ENCODE data around the gene MFRP.
A peak's percentile ranks its signal among the peaks of the same experiment; 100 is the strongest.

The MFRP gene

GRCh38 chr11:119362741-119363080 is 16.2 kb upstream of the MFRP start:
- no peak overlapping the region for H3K4me3 ChIP-seq (ENCODE audit: low read length)
- peaks cover 54% of the 10 kb centered on the region for H3K27me3 ChIP-seq (ENCODE audit: insufficient read depth, low read length)
- no peak overlapping the region for H3K27ac ChIP-seq (ENCODE audit: low read length)
- peaks cover 16% of the 10 kb centered on the region for H3K4me1 ChIP-seq (ENCODE audit: insufficient read depth, low read length)
- H3K9me3 ChIP-seq (ENCODE audit: insufficient read depth, low read depth, low read length): no peaks in the 10 kb centered on the region
- no peak overlapping the region for H3K9ac ChIP-seq (ENCODE audit: low read depth, low read length)
- H3K36me3 ChIP-seq (ENCODE audit: insufficient read depth, low read depth, low read length): peaks cover 15% of the 10 kb centered on the region; the same call in 1 of the 2 replicates

- no peak overlapping the region for H3K9ac ChIP-seq (ENCODE audit: low read depth, low read length)
- peaks cover 16% of the 10 kb centered on the region for H3K4me1 ChIP-seq (ENCODE audit: insufficient read depth, low read length)
- no peak overlapping the region; the same call in 1 of the 2 replicates for H3K4me3 ChIP-seq (ENCODE audit: low read length)
These were observed 15.6 kb upstream of the MFRP start for GRCh38 chr11:119361941-119362725.

GRCh38 chr11:119361056-119361787 is 14.7 kb upstream of the MFRP start:
- H3K4me3 ChIP-seq (ENCODE audit: low read length): peak overlapping the region; percentile 43; the same call in 1 of the 2 replicates
- no peaks in the 10 kb centered on the region for H3K9me3 ChIP-seq (ENCODE audit: insufficient read depth, low read depth, low read length)
- H3K36me3 ChIP-seq (ENCODE audit: insufficient read depth, low read depth, low read length): peaks cover 19% of the 10 kb centered on the region; the same call in 1 of the 2 replicates
- H3K27me3 ChIP-seq (ENCODE audit: insufficient read depth, low read length): peaks cover 49% of the 10 kb centered on the region
- H3K9ac ChIP-seq (ENCODE audit: low read depth, low read length): no peak overlapping the region
- no peak overlapping the region for H3K27ac ChIP-seq (ENCODE audit: low read length)
- peaks cover 16% of the 10 kb centered on the region for H3K4me1 ChIP-seq (ENCODE audit: insufficient read depth, low read length)

More at GRCh38 chr11:119361941-119362725, 15.6 kb upstream of the MFRP start:
- no peaks in the 10 kb centered on the region for H3K9me3 ChIP-seq (ENCODE audit: insufficient read depth, low read depth, low read length)
- H3K27ac ChIP-seq (ENCODE audit: low read length): no peak overlapping the region
- peaks cover 19% of the 10 kb centered on the region; the same call in 1 of the 2 replicates for H3K36me3 ChIP-seq (ENCODE audit: insufficient read depth, low read depth, low read length)
- H3K27me3 ChIP-seq (ENCODE audit: insufficient read depth, low read length): peaks cover 56% of the 10 kb centered on the region

GRCh38 chr11:119359365-119360214 is 13.1 kb upstream of the MFRP start:
- no peaks in the 10 kb centered on the region for H3K9me3 ChIP-seq (ENCODE audit: insufficient read depth, low read depth, low read length)
- no peak overlapping the region for H3K27ac ChIP-seq (ENCODE audit: low read length)
- H3K27me3 ChIP-seq (ENCODE audit: insufficient read depth, low read length): peaks cover 50% of the 10 kb centered on the region
- H3K4me1 ChIP-seq (ENCODE audit: insufficient read depth, low read length): peaks cover 19% of the 10 kb centered on the region
- no peak overlapping the region for H3K4me3 ChIP-seq (ENCODE audit: low read length)
- no peak overlapping the region for H3K9ac ChIP-seq (ENCODE audit: low read depth, low read length)
- H3K36me3 ChIP-seq (ENCODE audit: insufficient read depth, low read depth, low read length): peaks cover 19% of the 10 kb centered on the region; the same call in 1 of the 2 replicates

GRCh38 chr11:119357074-119357473 is 10.6 kb upstream of the MFRP start:
- Histone ChIP-seq H3K27ac (ENCODE audit: low read length) (no peak overlapping the region), H3K9me3 (ENCODE audit: insufficient read depth, low read depth, low read length) (no peaks in the 10 kb centered on the region), H3K27me3 (ENCODE audit: insufficient read depth, low read length) (peaks cover 27% of the 10 kb centered on the region), H3K4me1 (ENCODE audit: insufficient read depth, low read length) (peaks cover 18% of the 10 kb centered on the region), H3K36me3 (ENCODE audit: insufficient read depth, low read depth, low read length) (peaks cover 19% of the 10 kb centered on the region; the same call in 1 of the 2 replicates), H3K4me3 (ENCODE audit: low read length) (no peak overlapping the region; the same call in 1 of the 2 replicates), H3K9ac (ENCODE audit: low read depth, low read length) (no peak overlapping the region)

- peak overlapping the region; percentile 86; the same call in 1 of the 2 replicates for H3K9ac ChIP-seq (ENCODE audit: low read depth, low read length)
- H3K27ac ChIP-seq (ENCODE audit: low read length): no peak overlapping the region
- peaks cover 19% of the 10 kb centered on the region; the same call in 1 of the 2 replicates for H3K36me3 ChIP-seq (ENCODE audit: insufficient read depth, low read depth, low read length)
- H3K4me1 ChIP-seq (ENCODE audit: insufficient read depth, low read length): peaks cover 12% of the 10 kb centered on the region
- H3K4me3 ChIP-seq (ENCODE audit: low read length): peak overlapping the region; percentile 84
- no peaks in the 10 kb centered on the region for H3K9me3 ChIP-seq (ENCODE audit: insufficient read depth, low read depth, low read length)
- peaks cover 21% of the 10 kb centered on the region for H3K27me3 ChIP-seq (ENCODE audit: insufficient read depth, low read length)
These were observed 10.0 kb upstream of the MFRP start for GRCh38 chr11:119356349-119357031.

GRCh38 chr11:119355091-119355843 is 8.8 kb upstream of the MFRP start:
- peaks cover 19% of the 10 kb centered on the region; the same call in 1 of the 2 replicates for H3K36me3 ChIP-seq (ENCODE audit: insufficient read depth, low read depth, low read length)
- H3K27me3 ChIP-seq (ENCODE audit: insufficient read depth, low read length): peaks cover 21% of the 10 kb centered on the region
- H3K9ac ChIP-seq (ENCODE audit: low read depth, low read length): no peak overlapping the region
- no peak overlapping the region for H3K27ac ChIP-seq (ENCODE audit: low read length)
- H3K9me3 ChIP-seq (ENCODE audit: insufficient read depth, low read depth, low read length): no peaks in the 10 kb centered on the region
- no peak overlapping the region for H3K4me3 ChIP-seq (ENCODE audit: low read length)
- peaks cover 3% of the 10 kb centered on the region; the same call in 1 of the 2 replicates for H3K4me1 ChIP-seq (ENCODE audit: insufficient read depth, low read length)

GRCh38 chr11:119352857-119353260 is 6.4 kb upstream of the MFRP start:
- Histone ChIP-seq H3K4me1 (ENCODE audit: insufficient read depth, low read length) (peaks cover 3% of the 10 kb centered on the region; the same call in 1 of the 2 replicates), H3K9me3 (ENCODE audit: insufficient read depth, low read depth, low read length) (no peaks in the 10 kb centered on the region), H3K36me3 (ENCODE audit: insufficient read depth, low read depth, low read length) (peaks cover 5% of the 10 kb centered on the region; the same call in 1 of the 2 replicates), H3K9ac (ENCODE audit: low read depth, low read length) (no peak overlapping the region), H3K27ac (ENCODE audit: low read length) (no peak overlapping the region), H3K27me3 (ENCODE audit: insufficient read depth, low read length) (peaks cover 22% of the 10 kb centered on the region), H3K4me3 (ENCODE audit: low read length) (no peak overlapping the region)

- no peaks in the 10 kb centered on the region for H3K36me3 ChIP-seq (ENCODE audit: insufficient read depth, low read depth, low read length)
- H3K9me3 ChIP-seq (ENCODE audit: insufficient read depth, low read depth, low read length): no peaks in the 10 kb centered on the region
- no peak overlapping the region for H3K27ac ChIP-seq (ENCODE audit: low read length)
- no peak overlapping the region for H3K4me3 ChIP-seq (ENCODE audit: low read length)
- H3K4me1 ChIP-seq (ENCODE audit: insufficient read depth, low read length): peaks cover 3% of the 10 kb centered on the region; the same call in 1 of the 2 replicates
- no peak overlapping the region for H3K9ac ChIP-seq (ENCODE audit: low read depth, low read length)
- peaks cover 30% of the 10 kb centered on the region for H3K27me3 ChIP-seq (ENCODE audit: insufficient read depth, low read length)
These were observed 4.7 kb upstream of the MFRP start for GRCh38 chr11:119351232-119351631.

- Histone ChIP-seq H3K27ac (ENCODE audit: low read length) (no peak overlapping the region), H3K36me3 (ENCODE audit: insufficient read depth, low read depth, low read length) (no peaks in the 10 kb centered on the region), H3K9ac (ENCODE audit: low read depth, low read length) (no peak overlapping the region), H3K4me3 (ENCODE audit: low read length) (no peak overlapping the region), H3K27me3 (ENCODE audit: insufficient read depth, low read length) (peaks cover 30% of the 10 kb centered on the region), H3K9me3 (ENCODE audit: insufficient read depth, low read depth, low read length) (no peaks in the 10 kb centered on the region), H3K4me1 (ENCODE audit: insufficient read depth, low read length) (no peaks in the 10 kb centered on the region; the same call in 1 of the 2 replicates)
These were observed 3.8 kb upstream of the MFRP start for GRCh38 chr11:119350302-119350701.

Measured in iPS-20b (cell line).